GM21447 (cell line): Measurements from ENCODE around the gene FAM181A.

ENCODE experiments used
- ATAC-seq: cut with Tn5 transposase; IDR thresholded peaks from one replicate; pipeline ENCODE4 v1.9.1; 2021; ENCODE audit not compliant: unreplicated experiment

Gene FAM181A

GRCh38 chr14:93928184-93929047 is 1.3 kb downstream of the FAM181A start:
- no peak for ATAC-seq

- no peak for ATAC-seq
These were observed 1.9 kb downstream of the FAM181A start for GRCh38 chr14:93929048-93929535.

- no peak for ATAC-seq
These were observed 2.5 kb downstream of the FAM181A start for GRCh38 chr14:93929657-93930056.

- ATAC-seq: no peak
These were observed 3.3 kb downstream of the FAM181A start for GRCh38 chr14:93930296-93930988.

- no peak for ATAC-seq
These were observed 3.8 kb downstream of the FAM181A start for GRCh38 chr14:93930989-93931307.

- no peak for ATAC-seq
These were observed 5.5 kb downstream of the FAM181A start for GRCh38 chr14:93932642-93933041.

- ATAC-seq: no peak
These were observed 8.1 kb downstream of the FAM181A start for GRCh38 chr14:93935213-93935612.

GRCh38 chr14:93936245-93936644 is 9.1 kb downstream of the FAM181A start:
- ATAC-seq: no peak

- ATAC-seq: no peak
These were observed 9.8 kb downstream of the FAM181A start for GRCh38 chr14:93936926-93937325.

GRCh38 chr14:93937519-93937918 is 10.4 kb downstream of the FAM181A start:
- ATAC-seq: no peak

- no peak for ATAC-seq
These were observed 11.7 kb downstream of the FAM181A start for GRCh38 chr14:93938751-93939303.

- peak; percentile 87 for ATAC-seq
These were observed 12.4 kb downstream of the FAM181A start for GRCh38 chr14:93939304-93940229.

GRCh38 chr14:93940437-93940836 is 13.3 kb downstream of the FAM181A start:
- ATAC-seq: no peak

GRCh38 chr14:93941293-93941910 is 14.3 kb downstream of the FAM181A start:
- ATAC-seq: no peak

GRCh38 chr14:93943052-93943451 is 15.9 kb downstream of the FAM181A start:
- ATAC-seq: no peak

- ATAC-seq: no peak
These were observed 16.8 kb downstream of the FAM181A start for GRCh38 chr14:93943930-93944329.

- ATAC-seq: no peak
These were observed 17.4 kb downstream of the FAM181A start for GRCh38 chr14:93944348-93945069.

GRCh38 chr14:93945070-93945399 is 17.9 kb downstream of the FAM181A start:
- ATAC-seq: no peak

GRCh38 chr14:93946104-93946503 is 19.0 kb downstream of the FAM181A start:
- ATAC-seq: no peak

- no peak for ATAC-seq
These were observed 19.5 kb downstream of the FAM181A start for GRCh38 chr14:93946541-93947090.
